CD14-positive monocyte (primary cell): ENCODE data around the gene MARCHF5. TPM values are rescaled to one million over a fixed set of nuclear protein-coding genes. Genes with fewer than 3 reads are reported as not detected.

Source experiments
- DNase-seq, 3 donors: peaks; one replicate each; pipeline ENCODE4 v3.0.0-alpha.2; 2011 to 2022
- H2AFZ ChIP-seq: 2 replicates; pipeline ENCODE4 v1.6.0; 2012; ENCODE audit warnings: mild to moderate bottlenecking, low read depth, low read length, inconsistent platforms; ENCODE audit not compliant: insufficient read depth, poor library complexity, severe bottlenecking
- H3K27ac ChIP-seq, 2 donors: 1 replicate in 1 of 2; 2 replicates in 1 of 2; pipeline ENCODE4 v1.5.1; 2012 to 2013; ENCODE audit warnings: low read length in 2 of 2, control low read depth in 1 of 2, inconsistent platforms in 1 of 2, low read depth in 1 of 2, mild to moderate bottlenecking in 1 of 2
- H3K27me3 ChIP-seq, 2 donors: one replicate each; pipeline versions ENCODE4 v1.6.0 to v1.6.1; 2011 to 2013; ENCODE audit warnings: low read length in 2 of 2; ENCODE audit not compliant: control insufficient read depth in 2 of 2, insufficient read depth in 2 of 2
- H3K36me3 ChIP-seq, 2 donors: replicated peaks in 1 of 2; 1 replicate in 1 of 2; 2 replicates in 1 of 2; pipeline versions ENCODE4 v1.5.1 to v1.6.1; 2012 to 2013; ENCODE audit warnings: low read length in 2 of 2, control low read depth in 1 of 2, inconsistent platforms in 1 of 2, mild to moderate bottlenecking in 1 of 2; ENCODE audit not compliant: insufficient read depth in 2 of 2, control insufficient read depth in 1 of 2
- H3K4me1 ChIP-seq, 2 donors: 1 replicate in 1 of 2; 2 replicates in 1 of 2; pipeline versions ENCODE4 v1.5.1 to v1.6.1; 2012 to 2013; ENCODE audit warnings: low read length in 2 of 2, control low read depth in 1 of 2, inconsistent platforms in 1 of 2, mild to moderate bottlenecking in 1 of 2, moderate library complexity in 1 of 2; ENCODE audit not compliant: insufficient read depth in 2 of 2, control insufficient read depth in 1 of 2
- H3K4me2 ChIP-seq: replicated peaks from 2 replicates; pipeline ENCODE3; 2012; ENCODE audit warnings: low read length, moderate library complexity, mild to moderate bottlenecking; ENCODE audit not compliant: poor library complexity, severe bottlenecking; ENCODE audit errors: extremely low read depth
- H3K4me3 ChIP-seq, 3 experiments: fragments of 200-600 bp in 1 of 3; sonication (generic) in 1 of 3; replicated peaks in 1 of 3; 1 replicate in 2 of 3; 2 replicates in 1 of 3; pipeline ENCODE4 v1.5.1; 2011 to 2013; ENCODE audit warnings: low read length in 3 of 3, mild to moderate bottlenecking in 3 of 3, control low read depth in 2 of 3, low read depth in 2 of 3, inconsistent platforms in 1 of 3, moderate library complexity in 1 of 3
- H3K79me2 ChIP-seq: 2 replicates; pipeline ENCODE4 v1.6.0; 2012; ENCODE audit warnings: mild to moderate bottlenecking, control low read depth, inconsistent platforms, low read length, moderate library complexity; ENCODE audit not compliant: insufficient read depth
- H3K9ac ChIP-seq: 2 replicates; pipeline ENCODE4 v1.6.0; 2017; ENCODE audit warnings: low read length, mild to moderate bottlenecking; ENCODE audit not compliant: insufficient read depth, poor library complexity, severe bottlenecking
- H3K9me3 ChIP-seq, 2 donors: replicated peaks in 1 of 2; 1 replicate in 1 of 2; 2 replicates in 1 of 2; pipeline versions ENCODE4 v1.5.1 to v1.6.1; 2012 to 2013; ENCODE audit warnings: low read length in 2 of 2, control low read depth in 1 of 2; ENCODE audit not compliant: control insufficient read depth in 1 of 2, insufficient read depth in 1 of 2
- H4K20me1 ChIP-seq: 2 replicates; pipeline ENCODE4 v1.6.0; 2012; ENCODE audit warnings: mild to moderate bottlenecking, low read length, control low read depth, moderate library complexity; ENCODE audit not compliant: insufficient read depth
- H3K27ac Mint-ChIP-seq, 7 donors: one replicate each; pipeline ENCODE4 v1.8.0; 2020; ENCODE audit warnings: mild to moderate bottlenecking in 7 of 7, mixed read lengths in 7 of 7, moderate library complexity in 6 of 7, inconsistent platforms in 2 of 7
- H3K27me3 Mint-ChIP-seq, 3 donors: one replicate each; pipeline ENCODE4 v1.8.0; 2021 to 2022; ENCODE audit warnings: low read depth in 3 of 3, mild to moderate bottlenecking in 3 of 3, mixed read lengths in 3 of 3, moderate library complexity in 3 of 3, inconsistent platforms in 1 of 3
- H3K36me3 Mint-ChIP-seq, 2 donors: one replicate each; pipeline ENCODE4 v1.8.0; 2020; ENCODE audit warnings: mixed read lengths in 2 of 2, inconsistent platforms in 1 of 2, mild to moderate bottlenecking in 1 of 2
- H3K4me1 Mint-ChIP-seq: one replicate; pipeline ENCODE4 v1.8.0; 2020; ENCODE audit warnings: mild to moderate bottlenecking, mixed read lengths
- H3K4me3 Mint-ChIP-seq, 2 donors: one replicate each; pipeline ENCODE4 v1.8.0; 2020; ENCODE audit warnings: mild to moderate bottlenecking in 2 of 2, mixed read lengths in 2 of 2, moderate library complexity in 1 of 2
- H3K9me3 Mint-ChIP-seq, 7 donors: one replicate each; pipeline ENCODE4 v1.8.0; 2020 to 2022; ENCODE audit warnings: mixed read lengths in 7 of 7, mild to moderate bottlenecking in 6 of 7, moderate library complexity in 6 of 7, inconsistent platforms in 2 of 7
- CTCF ChIP-seq: fragments of 200-600 bp; IDR thresholded peaks from one replicate; pipeline ENCODE4 v1.8.0; 2022; ENCODE audit warnings: antibody characterized with exemption, mild to moderate bottlenecking
- WGBS: methylation state at CpG from one replicate; pipeline ENCODE4 v1.1.5; 2013; ENCODE audit warnings: missing lambda C conversion rate; ENCODE audit not compliant: insufficient coverage; 5-methylcytosine and 5-hydroxymethylcytosine counted together
- intact Hi-C, 2 donors: fragments of 100-400 bp; cut with micrococcal nuclease; formaldehyde crosslinking; loops; one replicate each; pipeline versions ENCODE4 v1.15.0 to v1.15.1; 2023
- polyA plus RNA-seq, 3 donors: library from polyadenylated mRNA; depleted of rRNA in 1 of 3; unstranded in 2 of 3; stranded (reverse) in 1 of 3; fragments of 300-500 nt in 2 of 3; fragments of >200 nt in 1 of 3; fragmentation: Illumina TruSeq in 2 of 3; gene quantifications; 1 replicate in 2 of 3; 2 replicates in 1 of 3; pipeline ENCODE4 v1.2.3, GENCODE V29; 2012 to 2021

The MARCHF5 gene
- polyA plus RNA-seq, 3 donors = 15.8 to 30.6 (median 29.6) TPM

- peaks cover 10 to 27% of the 10 kb centered on the region in 2 donors for H3K4me1 ChIP-seq
- H3K4me3 ChIP-seq = peak overlapping the region; percentile 68 to 93 (median 89)
- no peaks in the 10 kb centered on the region for H3K9me3 Mint-ChIP-seq
- no peaks in the 10 kb centered on the region for H3K9me3 ChIP-seq
- peak overlapping the region; percentile 60 to 92 (median 85) for H3K27ac Mint-ChIP-seq
- peaks cover 26% of the 10 kb centered on the region for H4K20me1 ChIP-seq
- peak overlapping the region; percentile 94 for H3K9ac ChIP-seq
- H3K4me2 ChIP-seq = peak overlapping the region; percentile 88
- peak overlapping the region; percentile 94 for H2AFZ ChIP-seq
- H3K4me1 Mint-ChIP-seq = peaks cover 27% of the 10 kb centered on the region
- H3K27me3 Mint-ChIP-seq = peaks cover 2 to 5% (median 3%) of the 10 kb centered on the region in 3 donors
- peak overlapping the region; percentile 93 to 96 for H3K4me3 Mint-ChIP-seq
- no peaks in the 10 kb centered on the region for H3K27me3 ChIP-seq
- H3K36me3 ChIP-seq = peaks cover 7 to 15% of the 10 kb centered on the region in 2 donors
- no peak for TF ChIP-seq CTCF
- H3K36me3 Mint-ChIP-seq = peaks cover 10 to 16% of the 10 kb centered on the region in 2 donors
- WGBS = 0% methylated on average over 25 of the region's 33 CpGs
- H3K79me2 ChIP-seq = peaks cover 59% of the 10 kb centered on the region
- peak in 2 of 3 donors; percentile 7 to 30 for DNase-seq
- peak overlapping the region; percentile 37 to 89 for H3K27ac ChIP-seq
- intact Hi-C loops = loop anchor here (2.0 to 5.0 kb wide), 3 partner anchors 49 to 203 kb away; no protein-coding TSS in a partner anchor
Observed at GRCh38 chr10:92290076-92290836, 711 bp upstream of the MARCHF5 start.

- intact Hi-C loops = loop anchor here (2.0 to 5.0 kb wide), 3 partner anchors 51 to 204 kb away; no protein-coding TSS in a partner anchor
- 0% methylated on average over 5 of the region's 10 CpGs for WGBS
- TF ChIP-seq CTCF = no peak
- Mint-ChIP-seq H3K4me3 (peak overlapping the region; percentile 93 to 96), H3K27me3 (peaks cover 2 to 5% (median 3%) of the 10 kb centered on the region in 3 donors), H3K36me3 (peaks cover 10 to 16% of the 10 kb centered on the region in 2 donors), H3K9me3 (no peaks in the 10 kb centered on the region), H3K4me1 (peaks cover 24% of the 10 kb centered on the region), H3K27ac (peak overlapping the region; percentile 20 to 87 (median 79))
- no peaks in the 10 kb centered on the region for H3K27me3 ChIP-seq
- peaks cover 71% of the 10 kb centered on the region for H3K79me2 ChIP-seq
- H3K4me1 ChIP-seq = peaks cover 10 to 27% of the 10 kb centered on the region in 2 donors
- peak overlapping the region; percentile 88 for H3K4me2 ChIP-seq
- peak overlapping the region; percentile 68 to 93 (median 89) for H3K4me3 ChIP-seq
- no peak for DNase-seq
- H3K36me3 ChIP-seq = peaks cover 7 to 19% of the 10 kb centered on the region in 2 donors
- H4K20me1 ChIP-seq = peaks cover 39% of the 10 kb centered on the region
- peak overlapping the region; percentile 94 for H3K9ac ChIP-seq
- H3K9me3 ChIP-seq = no peaks in the 10 kb centered on the region
- H3K27ac ChIP-seq = peak overlapping the region; percentile 69 to 89
- H2AFZ ChIP-seq = peak overlapping the region; percentile 94
Observed at GRCh38 chr10:92291616-92291865, 574 bp downstream of the MARCHF5 start.
